Measurements from ENCODE around the gene BSG.

DNA sequence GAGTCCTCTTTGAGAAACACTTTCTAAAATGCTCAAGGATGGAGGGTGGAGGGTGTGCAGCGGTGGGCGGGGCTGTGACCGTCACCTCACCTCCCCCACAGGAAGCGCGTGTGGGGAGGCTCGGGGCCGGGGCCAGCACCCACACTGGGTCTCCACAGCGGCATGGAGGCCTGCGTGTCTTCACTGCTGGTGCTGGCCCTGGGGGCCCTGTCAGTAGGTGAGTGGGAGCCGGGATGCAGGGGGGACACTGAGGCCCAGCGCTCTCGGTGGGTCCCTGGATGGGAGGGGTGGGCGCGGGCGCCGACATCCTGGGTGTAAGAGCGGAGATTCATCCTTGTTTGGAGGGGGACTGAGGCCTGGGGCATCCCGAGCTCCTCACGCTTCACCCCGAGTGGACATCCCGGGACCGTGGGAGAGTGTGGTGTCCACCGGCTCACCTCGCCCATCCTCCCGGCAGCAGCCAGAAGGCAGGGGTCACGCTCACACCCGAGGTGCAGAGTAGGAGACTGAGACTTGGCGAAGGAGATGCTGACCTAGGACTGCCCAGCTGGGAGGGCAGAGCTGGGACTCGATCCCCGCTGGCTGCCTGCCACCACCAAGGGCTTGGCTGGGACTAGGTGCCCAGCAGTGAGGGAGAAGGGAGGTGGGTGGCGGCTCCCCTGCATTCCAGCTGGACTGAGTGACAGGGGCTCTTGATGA, 28.3 kb upstream of the BSG start, which contains the start of gene GZMM:
- TF ChIP-seq MAX (IDR thresholded peaks at IDR 0.05) (no peak), EP300 (IDR thresholded peaks at IDR 0.05) (no peak), POLR2A (IDR thresholded peaks at IDR 0.05; ENCODE audit: low read length) (no peak)

Data from A549 (cell line).